ENCODE results near the gene FAM234B. TPM values are rescaled to one million over a fixed set of nuclear protein-coding genes. Genes with fewer than 3 reads are reported as not detected.

Gene FAM234B
- polyA plus RNA-seq, 1 donor from 2014 or later = 20.5 TPM

DNA sequence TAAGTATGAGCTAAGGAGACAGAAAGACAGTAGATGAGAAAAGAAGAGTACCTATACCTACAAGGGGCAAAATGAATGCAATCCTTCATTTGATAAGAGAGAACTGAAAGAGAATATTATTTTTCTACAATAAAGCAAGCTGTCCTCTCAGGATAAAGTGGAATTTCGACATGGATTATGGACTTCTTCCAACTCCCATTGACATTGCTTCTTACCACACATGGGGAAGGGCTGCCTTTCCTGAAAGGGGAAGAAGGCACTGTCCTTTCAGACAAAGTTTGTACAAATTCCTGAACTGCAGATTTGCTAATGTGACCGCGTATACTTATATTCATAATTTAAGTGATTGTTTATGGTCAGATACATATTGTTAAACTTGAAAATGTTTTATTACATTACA lies 39.8 kb upstream of the FAM234B start:
- H3K4me2 ChIP-seq (ENCODE audit: low read length) = no peak overlapping the region
- no peaks in the 10 kb centered on the region for H3F3A ChIP-seq (ENCODE audit: insufficient read depth, low read length, poor library complexity, severe bottlenecking)
- no peaks in the 10 kb centered on the region for H3K9me2 ChIP-seq (ENCODE audit: insufficient read depth, low read length)
- no peak overlapping the region for H3K4me3 ChIP-seq (ENCODE audit: low read length)
- no peaks in the 10 kb centered on the region for H4K20me1 ChIP-seq (ENCODE audit: insufficient read depth)
- no peaks in the 10 kb centered on the region for H3K9me3 ChIP-seq (ENCODE audit: low read length)
- H3K36me3 ChIP-seq (ENCODE audit: insufficient read depth, low read length) = no peaks in the 10 kb centered on the region
- no peaks in the 10 kb centered on the region for H3K79me2 ChIP-seq (replicated peaks; ENCODE audit: insufficient read depth, low read length)
- TF ChIP-seq POLR2AphosphoS5 (IDR thresholded peaks at IDR 0.05) (no peak), EZH2 (IDR thresholded peaks at IDR 0.05; ENCODE audit: borderline replicate concordance, insufficient read depth, low read length, poor library complexity, severe bottlenecking) (no peak), TAF1 (IDR thresholded peaks at IDR 0.05; ENCODE audit: low read depth) (no peak), MXI1 (conservative IDR thresholded peaks at IDR 0.05; ENCODE audit: poor library complexity, severe bottlenecking) (no peak), RAD21 (conservative IDR thresholded peaks at IDR 0.05) (no peak), SMC3 (conservative IDR thresholded peaks at IDR 0.05; ENCODE audit: poor library complexity) (no peak), CTCF (IDR thresholded peaks at IDR 0.05; ENCODE audit: poor library complexity, severe bottlenecking) (no peak), REST (IDR thresholded peaks at IDR 0.05; ENCODE audit: borderline replicate concordance) (no peak), EP300 (conservative IDR thresholded peaks at IDR 0.05; ENCODE audit: poor library complexity, severe bottlenecking) (no peak)
- H3K27me3 ChIP-seq (ENCODE audit: insufficient read depth, low read depth, low read length) = no peaks in the 10 kb centered on the region
- no peak overlapping the region for H3K9ac ChIP-seq (ENCODE audit: low read length)
- H2AFZ ChIP-seq (ENCODE audit: low read depth, low read length) = no peak overlapping the region
- H3K27ac ChIP-seq (ENCODE audit: low read length) = no peak overlapping the region

DNA sequence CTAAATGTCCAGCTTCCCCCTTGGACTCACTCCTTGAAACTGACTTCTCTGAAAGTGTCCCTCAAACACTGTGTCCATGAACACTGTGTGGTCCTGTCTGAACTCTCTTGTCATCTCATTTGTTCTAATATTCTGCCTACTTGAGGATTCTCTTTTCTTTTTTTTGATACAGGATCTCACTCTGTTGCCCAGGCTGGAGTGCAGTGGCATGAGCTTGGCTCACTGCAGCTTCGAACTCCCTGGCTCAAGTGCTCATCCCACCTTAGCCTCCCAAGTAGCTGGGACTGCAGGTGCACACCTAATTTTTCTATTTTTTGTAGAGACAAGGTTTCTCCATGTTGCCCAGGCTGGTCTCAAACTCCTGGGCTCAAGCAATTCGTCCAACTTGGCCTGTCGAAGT lies 39.2 kb upstream of the FAM234B start:
- Histone ChIP-seq H3K4me2 (ENCODE audit: low read length) (no peak overlapping the region), H3K9me3 (ENCODE audit: low read length) (no peaks in the 10 kb centered on the region), H3K4me3 (ENCODE audit: low read length) (no peak overlapping the region), H3K9ac (ENCODE audit: low read length) (no peak overlapping the region), H4K20me1 (ENCODE audit: insufficient read depth) (no peaks in the 10 kb centered on the region), H3K79me2 (replicated peaks; ENCODE audit: insufficient read depth, low read length) (no peaks in the 10 kb centered on the region), H2AFZ (ENCODE audit: low read depth, low read length) (no peak overlapping the region), H3K27ac (ENCODE audit: low read length) (no peak overlapping the region), H3F3A (ENCODE audit: insufficient read depth, low read length, poor library complexity, severe bottlenecking) (no peaks in the 10 kb centered on the region), H3K36me3 (ENCODE audit: insufficient read depth, low read length) (no peaks in the 10 kb centered on the region), H3K9me2 (ENCODE audit: insufficient read depth, low read length) (no peaks in the 10 kb centered on the region), H3K27me3 (ENCODE audit: insufficient read depth, low read depth, low read length) (no peaks in the 10 kb centered on the region)
- TF ChIP-seq EP300 (conservative IDR thresholded peaks at IDR 0.05; ENCODE audit: poor library complexity, severe bottlenecking) (no peak), SMC3 (conservative IDR thresholded peaks at IDR 0.05; ENCODE audit: poor library complexity) (no peak), TAF1 (IDR thresholded peaks at IDR 0.05; ENCODE audit: low read depth) (no peak), MXI1 (conservative IDR thresholded peaks at IDR 0.05; ENCODE audit: poor library complexity, severe bottlenecking) (no peak), CTCF (IDR thresholded peaks at IDR 0.05; ENCODE audit: poor library complexity, severe bottlenecking) (no peak), RAD21 (conservative IDR thresholded peaks at IDR 0.05) (no peak), REST (IDR thresholded peaks at IDR 0.05; ENCODE audit: borderline replicate concordance) (no peak)
